Rectal smooth muscle tissue (tissue), 1 donor: Measurements from ENCODE around the gene FLNB.

Source experiments
- H3K27ac ChIP-seq: one replicate; pipeline ENCODE4 v1.7.0; 2013; ENCODE audit warnings: low read depth, low read length, inconsistent platforms
- H3K27me3 ChIP-seq: one replicate; pipeline ENCODE4 v1.7.0; 2013; ENCODE audit warnings: low read length; ENCODE audit not compliant: control insufficient read depth, insufficient read depth
- H3K36me3 ChIP-seq: one replicate; pipeline ENCODE4 v1.7.0; 2013; ENCODE audit warnings: low read length; ENCODE audit not compliant: control insufficient read depth, insufficient read depth
- H3K4me1 ChIP-seq: one replicate; pipeline ENCODE4 v1.7.0; 2013; ENCODE audit warnings: low read length; ENCODE audit not compliant: control insufficient read depth, insufficient read depth
- H3K4me3 ChIP-seq: one replicate; pipeline ENCODE4 v1.7.0; 2013; ENCODE audit warnings: low read length
- H3K9ac ChIP-seq: one replicate; pipeline ENCODE4 v1.7.0; 2013; ENCODE audit warnings: low read length

The FLNB gene

DNA sequence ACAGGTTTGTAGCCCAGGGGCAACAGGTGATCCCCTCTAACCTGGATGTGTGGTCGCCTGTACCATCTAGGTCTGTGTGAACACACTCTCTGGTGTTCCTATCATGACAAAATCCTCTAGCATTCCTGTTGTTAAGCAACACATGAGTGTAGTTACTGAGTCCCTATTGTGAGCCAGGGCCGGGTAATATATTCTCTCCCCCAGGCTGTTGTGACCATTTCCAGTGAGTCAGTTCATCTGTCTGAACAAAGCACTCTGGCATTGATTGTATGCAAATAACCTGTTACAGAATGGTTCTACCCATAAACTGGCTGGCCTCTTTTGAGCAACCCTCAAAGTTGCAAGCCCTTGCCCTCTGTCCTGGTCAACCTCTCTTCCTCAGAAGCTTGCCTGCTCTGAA lies 2.6 kb upstream of the FLNB start:
- peaks cover 3% of the 10 kb centered on the region for H3K4me1 ChIP-seq
- no peak overlapping the region for H3K27ac ChIP-seq
- no peak overlapping the region for H3K9ac ChIP-seq
- H3K27me3 ChIP-seq, result no peaks in the 10 kb centered on the region
- no peak overlapping the region for H3K4me3 ChIP-seq
- H3K36me3 ChIP-seq, result no peaks in the 10 kb centered on the region

DNA sequence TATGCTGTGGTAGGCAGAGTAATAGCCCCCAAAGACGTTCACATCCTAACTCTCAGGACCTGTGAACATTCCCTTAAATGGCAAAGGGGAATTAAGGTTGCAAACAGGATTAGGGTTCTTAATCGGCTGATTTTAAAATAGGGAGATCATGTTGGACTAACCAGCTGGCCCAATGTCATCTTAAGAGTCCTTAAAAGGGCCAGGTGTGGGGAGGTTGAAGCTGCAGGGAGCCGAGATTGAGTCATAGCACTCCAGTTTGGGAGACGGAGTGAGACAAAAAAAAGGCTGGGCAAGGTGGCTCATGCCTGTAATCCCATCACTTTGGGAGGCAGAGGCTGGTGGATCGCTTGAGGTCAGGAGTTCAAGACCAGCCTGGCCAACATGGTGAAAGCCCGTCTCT lies 1.6 kb upstream of the FLNB start:
- no peak overlapping the region for H3K4me3 ChIP-seq
- H3K27me3 ChIP-seq, result no peaks in the 10 kb centered on the region
- H3K4me1 ChIP-seq, result peaks cover 3% of the 10 kb centered on the region
- no peak overlapping the region for H3K9ac ChIP-seq
- H3K27ac ChIP-seq, result no peak overlapping the region
- H3K36me3 ChIP-seq, result no peaks in the 10 kb centered on the region

DNA sequence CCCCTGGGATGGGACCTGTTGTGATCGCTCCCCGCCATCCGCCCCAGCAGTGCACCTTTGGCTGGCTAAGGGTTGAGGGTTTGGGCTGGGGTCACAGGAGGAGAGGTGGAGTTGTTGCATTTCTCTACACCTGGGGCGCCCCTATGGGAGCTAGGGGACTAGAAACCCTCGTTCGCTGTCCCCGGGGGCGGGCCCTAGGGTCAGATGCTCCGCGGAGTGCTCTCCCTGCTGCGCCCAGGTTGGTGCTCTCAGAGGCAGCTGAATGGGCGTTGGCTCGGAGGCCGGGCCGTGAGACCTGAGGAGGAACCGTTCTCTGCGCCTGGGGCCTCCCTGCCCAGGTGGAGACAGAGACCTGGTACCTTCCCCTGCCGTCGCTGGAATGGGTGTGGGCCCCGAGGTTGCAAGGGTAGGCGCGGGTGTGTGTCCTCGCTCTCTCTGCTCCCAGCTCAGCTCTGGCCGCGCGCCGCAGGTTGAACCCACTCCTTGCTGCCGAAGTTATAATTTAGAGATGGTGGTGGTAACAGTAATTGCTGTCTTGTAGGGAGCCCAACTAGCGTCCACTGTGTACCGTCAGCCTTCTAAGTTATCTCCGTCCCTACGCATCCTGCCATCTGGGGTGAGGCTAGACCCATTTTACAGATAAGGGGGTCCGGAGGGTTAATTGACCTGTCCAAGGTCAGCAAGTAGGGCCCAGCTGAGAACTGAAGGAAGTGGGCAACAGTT lies 965 bp downstream of the FLNB start:
- peaks cover 20% of the 10 kb centered on the region for H3K4me1 ChIP-seq
- peak overlapping the region; percentile 94 for H3K27ac ChIP-seq
- H3K27me3 ChIP-seq, result no peaks in the 10 kb centered on the region
- no peaks in the 10 kb centered on the region for H3K36me3 ChIP-seq
- peak overlapping the region; percentile 98 for H3K9ac ChIP-seq
- peak overlapping the region; percentile 100 for H3K4me3 ChIP-seq

DNA sequence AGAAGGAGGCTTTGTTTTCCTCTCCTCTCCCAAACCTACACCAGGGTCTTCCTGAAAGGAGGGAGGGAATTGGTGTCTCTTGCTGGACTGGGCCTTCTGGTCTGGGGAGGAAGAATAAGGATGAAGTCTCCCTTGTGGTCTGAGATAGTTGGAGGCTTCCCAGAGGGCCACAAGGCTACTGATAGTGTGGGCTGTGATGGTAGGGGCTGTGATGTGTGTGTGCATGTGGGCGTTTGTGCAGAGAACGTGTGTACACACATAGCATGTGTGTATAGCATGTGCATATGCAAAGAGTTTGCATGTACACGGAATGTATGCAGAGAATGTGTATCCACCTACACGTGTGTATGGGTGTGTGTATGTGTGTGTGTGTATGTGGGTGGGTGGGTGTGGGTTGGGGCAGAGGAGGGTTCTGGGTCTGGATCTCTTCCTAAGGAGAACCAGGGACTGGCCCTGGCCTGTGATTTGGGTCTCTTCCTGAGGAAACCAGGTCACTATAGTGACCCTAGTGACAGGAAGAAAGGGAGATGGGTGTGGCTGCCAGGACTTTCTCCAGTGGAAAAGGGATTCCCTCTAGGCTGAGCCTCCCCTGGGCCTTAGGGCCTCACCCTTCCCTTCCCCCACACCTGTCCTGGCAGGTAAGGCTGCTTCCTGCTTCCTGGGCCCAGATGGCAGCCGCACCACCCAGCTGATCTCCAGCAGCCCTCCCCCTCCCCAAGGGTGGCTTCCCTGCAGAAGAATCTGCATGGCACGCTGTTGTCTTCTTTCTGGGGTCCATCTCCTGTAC lies 1.7 kb downstream of the FLNB start:
- Histone ChIP-seq H3K9ac (peak overlapping the region; percentile 98), H3K36me3 (no peaks in the 10 kb centered on the region), H3K27me3 (no peaks in the 10 kb centered on the region), H3K27ac (peak overlapping the region; percentile 94), H3K4me1 (peaks cover 24% of the 10 kb centered on the region), H3K4me3 (peak overlapping the region; percentile 100)

DNA sequence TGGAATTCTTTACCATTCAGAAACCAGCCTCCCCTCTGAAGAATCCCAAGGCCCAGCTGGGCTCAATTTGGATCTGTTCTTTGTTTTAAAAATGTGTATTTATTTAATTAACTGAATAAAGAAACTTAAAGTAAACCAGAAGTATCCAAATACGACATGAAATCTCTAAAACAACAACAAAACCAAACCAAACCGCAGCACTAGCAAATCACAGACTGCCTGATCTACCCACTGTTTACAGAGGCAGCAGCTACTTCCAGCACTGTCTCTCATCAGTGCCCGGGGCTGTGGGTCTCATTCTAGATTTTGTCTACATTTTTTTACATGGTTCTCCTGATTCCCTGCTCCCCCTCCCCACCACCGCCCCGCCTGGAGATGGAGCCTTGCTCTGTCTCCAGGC lies 2.3 kb downstream of the FLNB start:
- no peak overlapping the region for H3K9ac ChIP-seq
- H3K36me3 ChIP-seq, result no peaks in the 10 kb centered on the region
- peak overlapping the region; percentile 94 for H3K27ac ChIP-seq
- H3K4me3 ChIP-seq, result peak overlapping the region; percentile 100
- H3K27me3 ChIP-seq, result no peaks in the 10 kb centered on the region
- peaks cover 26% of the 10 kb centered on the region for H3K4me1 ChIP-seq

DNA sequence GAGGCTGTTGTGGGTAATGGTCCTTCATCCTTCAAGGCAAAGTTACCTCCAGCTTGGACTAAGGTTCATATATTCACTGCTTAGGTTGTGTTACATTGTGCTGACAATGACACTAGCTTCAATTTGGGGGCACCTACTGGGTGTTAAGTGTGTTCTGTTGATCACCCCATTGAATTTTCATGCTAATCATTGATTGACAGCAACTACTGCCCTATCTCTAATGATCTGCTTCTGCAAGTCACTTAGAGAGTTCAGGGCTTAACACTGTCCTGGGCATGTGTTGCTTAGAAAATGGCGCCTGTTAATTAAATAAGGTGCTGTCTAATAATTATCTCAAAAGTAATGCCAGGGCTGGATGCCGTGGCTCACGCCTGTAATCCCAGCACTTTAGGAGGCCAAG lies 3.4 kb downstream of the FLNB start:
- Histone ChIP-seq H3K27ac (peak overlapping the region; percentile 94), H3K9ac (no peak overlapping the region), H3K27me3 (no peaks in the 10 kb centered on the region), H3K4me3 (peak overlapping the region; percentile 16), H3K36me3 (no peaks in the 10 kb centered on the region), H3K4me1 (peaks cover 26% of the 10 kb centered on the region)

DNA sequence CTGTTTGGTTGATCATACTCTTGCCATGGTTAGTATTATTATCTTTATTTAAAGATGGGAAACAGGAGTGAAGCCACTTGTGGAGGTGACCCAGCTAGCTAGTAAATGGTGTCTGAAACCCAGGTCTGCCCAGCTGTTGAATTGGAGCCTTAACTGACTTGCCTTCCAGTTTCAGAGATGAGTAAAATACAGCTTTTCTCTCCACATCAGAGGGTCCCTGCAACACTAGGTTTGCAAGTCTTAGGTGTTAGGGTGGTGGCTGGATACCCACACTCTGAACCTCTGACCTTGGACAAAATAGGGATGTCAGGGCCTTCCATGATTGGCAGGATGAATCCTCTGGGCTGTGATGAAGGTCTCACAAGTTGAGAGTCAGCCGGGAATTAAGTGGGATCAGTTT lies 4.1 kb downstream of the FLNB start:
- Histone ChIP-seq H3K4me1 (peaks cover 33% of the 10 kb centered on the region), H3K27ac (peak overlapping the region; percentile 77), H3K9ac (no peak overlapping the region), H3K27me3 (no peaks in the 10 kb centered on the region), H3K36me3 (no peaks in the 10 kb centered on the region), H3K4me3 (no peak overlapping the region)

DNA sequence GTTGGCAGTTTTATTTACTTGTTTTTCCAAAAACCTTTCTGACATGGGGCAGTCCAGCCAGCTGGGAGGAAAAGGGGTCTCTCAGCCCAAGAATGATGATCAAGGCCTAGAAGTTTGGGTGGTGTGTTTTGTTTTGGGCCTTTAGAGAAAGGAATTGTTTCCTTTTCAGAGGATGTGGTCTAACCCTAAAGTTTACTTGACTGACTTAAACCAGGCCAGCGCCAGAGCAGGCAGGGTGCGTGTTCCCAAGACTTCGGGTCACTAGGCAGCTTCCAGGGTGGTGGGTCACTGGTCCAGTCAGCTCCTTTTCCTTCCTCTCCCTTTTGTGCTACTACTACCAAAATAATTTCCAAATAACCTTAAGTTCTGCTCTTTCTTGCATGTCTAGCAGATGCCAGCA lies 4.9 kb downstream of the FLNB start:
- peak overlapping the region; percentile 38 for H3K4me3 ChIP-seq
- no peaks in the 10 kb centered on the region for H3K27me3 ChIP-seq
- peaks cover 37% of the 10 kb centered on the region for H3K4me1 ChIP-seq
- peak overlapping the region; percentile 77 for H3K27ac ChIP-seq
- no peaks in the 10 kb centered on the region for H3K36me3 ChIP-seq
- H3K9ac ChIP-seq, result no peak overlapping the region

DNA sequence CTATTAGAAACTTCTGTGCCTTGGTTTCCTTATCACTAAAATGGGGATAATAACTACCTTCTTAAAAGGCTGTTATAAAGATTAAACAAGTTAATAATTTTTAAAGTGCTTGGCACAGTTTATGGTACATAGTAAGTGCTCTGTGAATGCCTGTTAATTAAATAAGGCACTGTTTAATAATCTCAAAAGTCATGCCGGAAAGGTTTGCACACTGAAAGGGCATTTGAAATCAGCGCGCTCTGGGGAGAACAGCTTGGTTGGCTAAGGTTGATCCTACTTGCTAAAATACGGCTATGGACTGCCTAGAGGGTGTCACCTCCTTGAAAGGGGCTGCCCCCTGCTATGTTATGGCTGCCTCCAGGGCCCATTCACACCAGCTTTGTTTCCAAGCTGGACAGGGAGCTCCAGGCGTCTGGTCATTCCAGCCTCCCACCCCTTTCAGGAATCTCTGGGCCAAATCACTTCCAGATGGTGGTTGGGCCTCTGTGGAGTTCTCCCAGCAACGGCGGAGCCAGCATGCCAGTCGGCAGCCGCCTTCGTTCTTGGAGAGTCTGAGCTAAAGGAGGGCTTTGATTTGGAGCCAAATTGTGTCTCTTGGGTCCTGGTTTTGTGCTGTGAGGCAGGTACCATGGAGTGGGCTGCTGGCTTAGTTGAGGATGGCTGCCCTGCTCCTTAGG lies 5.9 kb downstream of the FLNB start:
- Histone ChIP-seq H3K27me3 (no peaks in the 10 kb centered on the region), H3K4me1 (peaks cover 40% of the 10 kb centered on the region), H3K27ac (peak overlapping the region; percentile 77), H3K4me3 (peak overlapping the region; percentile 35), H3K36me3 (no peaks in the 10 kb centered on the region), H3K9ac (no peak overlapping the region)

DNA sequence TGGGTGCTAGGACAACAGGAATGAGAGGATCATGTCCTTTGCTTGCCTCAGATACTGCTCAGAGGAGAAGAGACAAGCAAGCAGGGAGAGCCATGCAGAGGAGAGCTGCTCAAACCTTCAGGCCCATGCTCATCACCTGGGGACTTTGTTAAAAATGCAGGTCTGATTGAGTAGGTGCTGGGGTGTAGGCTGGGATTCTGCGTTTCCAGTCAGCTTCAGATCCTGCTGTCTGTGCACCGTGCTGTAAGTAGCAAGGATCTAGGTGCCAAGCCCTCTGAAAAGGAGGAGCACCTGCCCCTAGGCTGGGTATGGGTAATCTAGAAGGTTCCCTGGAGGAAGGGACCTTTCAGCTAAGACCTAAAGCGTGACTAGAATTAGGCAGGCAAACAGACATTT lies 7.3 kb downstream of the FLNB start:
- Histone ChIP-seq H3K9ac (no peak overlapping the region), H3K27ac (peak overlapping the region; percentile 7), H3K4me3 (no peak overlapping the region), H3K4me1 (peaks cover 48% of the 10 kb centered on the region), H3K27me3 (no peaks in the 10 kb centered on the region), H3K36me3 (no peaks in the 10 kb centered on the region)

DNA sequence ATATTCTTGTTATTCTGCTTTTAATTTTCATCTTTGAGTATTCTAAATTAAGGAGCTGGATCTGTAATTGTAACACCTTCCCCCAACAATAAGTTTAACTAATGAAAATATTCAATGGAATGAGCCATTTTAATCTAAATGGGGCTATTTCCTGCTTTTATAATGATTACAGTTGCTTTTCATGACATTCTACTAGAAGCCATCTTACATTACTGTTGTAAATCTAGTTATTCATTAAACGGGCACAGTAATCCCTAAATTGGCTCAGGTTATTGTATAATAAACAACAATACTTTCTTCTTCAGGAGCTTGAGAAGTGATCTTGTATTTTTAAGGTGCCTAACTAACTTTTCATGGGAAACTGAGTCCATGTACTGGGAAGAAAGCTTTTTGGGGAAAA lies 8.5 kb downstream of the FLNB start:
- no peaks in the 10 kb centered on the region for H3K36me3 ChIP-seq
- no peak overlapping the region for H3K4me3 ChIP-seq
- H3K27me3 ChIP-seq, result no peaks in the 10 kb centered on the region
- H3K4me1 ChIP-seq, result peaks cover 52% of the 10 kb centered on the region
- peak overlapping the region; percentile 37 for H3K27ac ChIP-seq
- no peak overlapping the region for H3K9ac ChIP-seq

DNA sequence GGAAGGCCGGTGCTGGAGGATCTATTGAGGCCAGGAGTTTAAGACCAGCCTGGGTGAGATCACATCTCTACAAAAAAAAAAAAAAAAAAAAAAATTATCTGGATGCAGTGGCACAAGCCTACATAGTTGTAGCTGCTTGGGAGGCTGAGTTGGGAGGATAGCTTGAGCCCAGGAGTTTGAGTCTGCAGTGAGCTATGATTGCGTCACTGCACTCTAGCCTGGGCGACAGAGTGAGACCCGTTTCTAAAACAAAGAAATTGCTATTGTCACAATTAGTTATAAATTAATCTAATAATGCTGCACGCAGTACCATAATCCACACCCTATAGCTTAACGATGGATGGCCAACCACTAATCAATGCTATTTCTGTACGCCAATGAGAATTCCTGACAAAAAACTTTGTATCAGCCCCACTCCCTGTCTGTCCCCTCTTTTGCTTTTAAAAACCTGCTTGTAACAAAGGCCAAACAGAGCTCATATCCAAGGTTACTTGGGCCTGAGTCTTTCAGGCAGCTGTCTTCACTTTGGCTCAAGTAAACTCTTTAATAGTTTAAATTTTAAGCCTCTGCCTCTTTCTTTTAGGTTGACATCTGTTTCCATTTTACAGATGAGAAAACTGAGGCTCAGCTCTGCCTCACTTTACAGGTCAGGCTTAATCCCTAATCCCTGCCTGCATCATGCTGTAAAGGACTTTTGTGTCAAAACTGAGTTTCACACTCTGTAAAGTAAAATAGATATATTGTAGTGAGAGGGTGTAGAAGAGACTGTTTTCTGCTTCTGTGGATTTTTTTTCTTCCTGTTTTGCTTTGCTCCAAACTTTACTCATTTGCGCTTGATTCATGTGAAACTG lies 10.9 kb downstream of the FLNB start:
- Histone ChIP-seq H3K4me1 (peaks cover 47% of the 10 kb centered on the region), H3K36me3 (no peaks in the 10 kb centered on the region), H3K27ac (peak overlapping the region; percentile 80), H3K27me3 (no peaks in the 10 kb centered on the region), H3K4me3 (no peak overlapping the region), H3K9ac (no peak overlapping the region)
